Tibial artery (tissue), 4 donors: ENCODE measurements around the gene TMED5.

ENCODE experiments used
- DNase-seq, 2 donors: peaks; one replicate each; pipeline ENCODE4 v3.0.0-alpha.2; 2019
- H3K27ac ChIP-seq, 2 donors: fragments of 200-600 bp; sonication (generic) in 1 of 2; 1 replicate in 1 of 2; 2 replicates in 1 of 2; pipeline ENCODE4 v1.5.1; 2018 to 2019; ENCODE audit warnings: mild to moderate bottlenecking in 1 of 2
- H3K27me3 ChIP-seq, 2 donors: fragments of 200-600 bp; sonication (generic) in 1 of 2; one replicate each; pipeline versions ENCODE4 v1.5.1 to v1.6.0; 2016 to 2019
- H3K36me3 ChIP-seq, 3 donors: fragments of 200-600 bp; sonication (generic) in 2 of 3; one replicate each; pipeline ENCODE4 v1.5.1; 2016 to 2019; ENCODE audit warnings: mild to moderate bottlenecking in 2 of 3
- H3K4me1 ChIP-seq, 4 donors: fragments of 200-600 bp; sonication (generic) in 2 of 4; 1 replicate in 3 of 4; 2 replicates in 1 of 4; pipeline ENCODE4 v1.5.1; 2016 to 2019
- H3K4me3 ChIP-seq, 2 donors: fragments of 200-600 bp; sonication (generic) in 1 of 2; 1 replicate in 1 of 2; 2 replicates in 1 of 2; pipeline ENCODE4 v1.5.1; 2018 to 2019; ENCODE audit warnings: mild to moderate bottlenecking in 2 of 2
- H3K9me3 ChIP-seq, 3 donors: fragments of 200-600 bp; sonication (generic) in 1 of 3; one replicate each; pipeline ENCODE4 v1.5.1; 2016 to 2019
- CTCF ChIP-seq, 2 experiments: fragments of 200-600 bp in 1 of 2; fragments of 450-650 bp in 1 of 2; IDR thresholded peaks; one replicate each; pipeline ENCODE4 v1.5.1; 2017 to 2019; ENCODE audit warnings: antibody characterized with exemption in 2 of 2, mild to moderate bottlenecking in 1 of 2, moderate library complexity in 1 of 2
- intact Hi-C: fragments of 100-400 bp; cut with DNase I; formaldehyde crosslinking; loops from one replicate; pipeline ENCODE4 v1.15.0; 2023; ENCODE audit warnings: low total_unique reads

The TMED5 gene

GRCh38 chr1:93136445-93136844 is 43.8 kb downstream of the TMED5 start:
- Histone ChIP-seq H3K36me3 (peaks cover 15 to 49% (median 27%) of the 10 kb centered on the region in 3 donors), H3K4me3 (no peak overlapping the region), H3K9me3 (no peaks in the 10 kb centered on the region), H3K27me3 (no peaks in the 10 kb centered on the region), H3K4me1 (no peaks in the 10 kb centered on the region), H3K27ac (no peak overlapping the region)
- no peak for TF ChIP-seq CTCF (IDR thresholded peaks at IDR 0.05)
- DNase-seq, result no peak
- intact Hi-C loops, result no loop called here

- DNase-seq, result no peak
- TF ChIP-seq CTCF (IDR thresholded peaks at IDR 0.05), result no peak
- Histone ChIP-seq H3K4me3 (no peak overlapping the region), H3K36me3 (peaks cover 20 to 38% (median 26%) of the 10 kb centered on the region in 3 donors), H3K4me1 (no peaks in the 10 kb centered on the region), H3K27ac (no peak overlapping the region), H3K9me3 (no peaks in the 10 kb centered on the region), H3K27me3 (no peaks in the 10 kb centered on the region)
- intact Hi-C loops, result no loop called here
These were observed 47.6 kb downstream of the TMED5 start for GRCh38 chr1:93132638-93133037.

GRCh38 chr1:93129507-93130099 is 50.6 kb downstream of the TMED5 start:
- no peak overlapping the region for H3K4me3 ChIP-seq
- no peak for TF ChIP-seq CTCF (IDR thresholded peaks at IDR 0.05)
- H3K27ac ChIP-seq, result no peak overlapping the region
- DNase-seq, result no peak
- H3K4me1 ChIP-seq, result no peaks in the 10 kb centered on the region
- no peaks in the 10 kb centered on the region for H3K27me3 ChIP-seq
- H3K36me3 ChIP-seq, result peaks cover 10 to 17% (median 11%) of the 10 kb centered on the region in 3 donors
- H3K9me3 ChIP-seq, result no peaks in the 10 kb centered on the region
- intact Hi-C loops, result no loop called here

- intact Hi-C loops, result no loop called here
- H3K27me3 ChIP-seq, result no peaks in the 10 kb centered on the region
- H3K36me3 ChIP-seq, result peaks cover under 1 to 19% (median 10%) of the 10 kb centered on the region in 3 donors
- no peak for DNase-seq
- H3K4me1 ChIP-seq, result no peaks in the 10 kb centered on the region
- TF ChIP-seq CTCF (IDR thresholded peaks at IDR 0.05), result no peak
- H3K9me3 ChIP-seq, result no peaks in the 10 kb centered on the region
- H3K4me3 ChIP-seq, result no peak overlapping the region
- H3K27ac ChIP-seq, result no peak overlapping the region
These were observed 55.5 kb downstream of the TMED5 start for GRCh38 chr1:93124556-93125355.

- no peaks in the 10 kb centered on the region for H3K4me1 ChIP-seq
- no peaks in the 10 kb centered on the region for H3K27me3 ChIP-seq
- H3K9me3 ChIP-seq, result no peaks in the 10 kb centered on the region
- peaks cover 0 to 25% (median 23%) of the 10 kb centered on the region in 3 donors for H3K36me3 ChIP-seq
- no peak for TF ChIP-seq CTCF (IDR thresholded peaks at IDR 0.05)
- H3K27ac ChIP-seq, result no peak overlapping the region
- no peak overlapping the region for H3K4me3 ChIP-seq
- intact Hi-C loops, result no loop called here
- no peak for DNase-seq
These were observed 56.9 kb downstream of the TMED5 start for GRCh38 chr1:93123201-93123783.
